LNCaP clone FGC (cell line): ENCODE results near the gene FOXE1.

Source experiments
- DNase-seq: peaks from one replicate; pipeline ENCODE4 v3.0.0-alpha.2; 2011; ENCODE audit warnings: low read depth
- H3K4me3 ChIP-seq: 2 replicates; pipeline ENCODE4 v1.5.1; 2011; ENCODE audit warnings: mild to moderate bottlenecking, low read depth, low read length, control low read depth
- TF ChIP-seq, protein P1 (sequence below): IDR thresholded peaks from 2 replicates; pipeline ENCODE4 v1.5.1; 2012; ENCODE audit warnings: mild to moderate bottlenecking; ENCODE audit not compliant: control insufficient read depth, insufficient read depth; ENCODE audit errors: extremely low read depth

Gene FOXE1

DNA sequence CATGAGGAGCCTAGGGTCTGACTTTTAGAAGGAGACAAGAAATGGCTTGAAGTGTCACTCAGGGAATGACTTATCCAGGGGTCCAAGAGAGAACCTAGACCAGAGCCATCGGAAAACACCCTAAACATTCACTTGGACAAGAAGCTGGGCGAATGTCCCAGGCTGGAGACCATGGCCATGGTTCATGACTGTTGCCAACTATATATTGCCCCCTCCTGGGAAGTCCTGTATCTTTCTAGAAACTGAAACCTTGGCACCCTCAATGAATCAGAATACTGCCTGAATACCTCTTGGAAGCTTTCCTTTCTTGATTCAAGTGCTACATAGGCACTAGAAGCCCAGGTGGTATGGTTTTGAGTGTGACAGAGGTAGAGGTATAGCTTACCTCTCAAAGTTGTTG is 39.4 kb downstream of the FOXE1 start:
- TF ChIP-seq, protein P1, sequence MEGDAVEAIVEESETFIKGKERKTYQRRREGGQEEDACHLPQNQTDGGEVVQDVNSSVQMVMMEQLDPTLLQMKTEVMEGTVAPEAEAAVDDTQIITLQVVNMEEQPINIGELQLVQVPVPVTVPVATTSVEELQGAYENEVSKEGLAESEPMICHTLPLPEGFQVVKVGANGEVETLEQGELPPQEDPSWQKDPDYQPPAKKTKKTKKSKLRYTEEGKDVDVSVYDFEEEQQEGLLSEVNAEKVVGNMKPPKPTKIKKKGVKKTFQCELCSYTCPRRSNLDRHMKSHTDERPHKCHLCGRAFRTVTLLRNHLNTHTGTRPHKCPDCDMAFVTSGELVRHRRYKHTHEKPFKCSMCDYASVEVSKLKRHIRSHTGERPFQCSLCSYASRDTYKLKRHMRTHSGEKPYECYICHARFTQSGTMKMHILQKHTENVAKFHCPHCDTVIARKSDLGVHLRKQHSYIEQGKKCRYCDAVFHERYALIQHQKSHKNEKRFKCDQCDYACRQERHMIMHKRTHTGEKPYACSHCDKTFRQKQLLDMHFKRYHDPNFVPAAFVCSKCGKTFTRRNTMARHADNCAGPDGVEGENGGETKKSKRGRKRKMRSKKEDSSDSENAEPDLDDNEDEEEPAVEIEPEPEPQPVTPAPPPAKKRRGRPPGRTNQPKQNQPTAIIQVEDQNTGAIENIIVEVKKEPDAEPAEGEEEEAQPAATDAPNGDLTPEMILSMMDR, result no peak
- no peak for DNase-seq
- no peak overlapping the region for H3K4me3 ChIP-seq

- DNase-seq, result no peak
- no peak overlapping the region for H3K4me3 ChIP-seq
- TF ChIP-seq, protein P1, result no peak
These were observed 42.2 kb downstream of the FOXE1 start for GRCh38 chr9:97895211-97895610.

- DNase-seq, result no peak
- H3K4me3 ChIP-seq, result no peak overlapping the region
- TF ChIP-seq, protein P1, result 0 out of 2 replicates have a peak, but pooled peaks have one; percentile 13
These were observed 42.8 kb downstream of the FOXE1 start for GRCh38 chr9:97895695-97896332.

GRCh38 chr9:97900103-97900737 is 47.2 kb downstream of the FOXE1 start:
- TF ChIP-seq, protein P1, result no peak
- no peak overlapping the region for H3K4me3 ChIP-seq

GRCh38 chr9:97900738-97901565 is 47.9 kb downstream of the FOXE1 start:
- no peak overlapping the region for H3K4me3 ChIP-seq
- peak; percentile 62 for DNase-seq
- TF ChIP-seq, protein P1, result peak; percentile 80

More at GRCh38 chr9:97900103-97900737, 47.2 kb downstream of the FOXE1 start:
- no peak for DNase-seq

DNA sequence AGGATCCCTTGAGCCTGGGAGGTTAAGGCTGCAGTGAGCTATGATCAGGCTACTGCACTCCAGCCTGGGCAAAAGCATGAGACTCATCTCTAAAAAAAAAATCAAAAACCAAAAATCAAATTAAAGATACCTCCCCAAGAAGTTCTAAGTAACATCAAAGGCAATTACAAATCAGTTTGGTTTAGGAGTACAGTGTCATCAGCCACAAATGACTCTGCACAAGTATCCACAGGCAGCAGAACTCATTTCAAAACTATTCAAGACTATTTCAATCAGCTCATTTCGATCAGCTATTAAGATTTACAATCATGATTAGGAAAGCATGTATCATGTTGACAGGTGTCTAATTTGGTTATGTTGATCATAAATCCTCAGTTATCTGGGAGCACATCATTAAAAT is 50.2 kb downstream of the FOXE1 start:
- no peak for DNase-seq
- TF ChIP-seq, protein P1, result no peak
- H3K4me3 ChIP-seq, result no peak overlapping the region
